ENCODE data around the gene TRIM27.
"Not testable (repeated sequence)": the region's sequence is repeated elsewhere in the genome, so short reads cannot be mapped to it uniquely, and the experiment has no call there.

The TRIM27 gene

DNA sequence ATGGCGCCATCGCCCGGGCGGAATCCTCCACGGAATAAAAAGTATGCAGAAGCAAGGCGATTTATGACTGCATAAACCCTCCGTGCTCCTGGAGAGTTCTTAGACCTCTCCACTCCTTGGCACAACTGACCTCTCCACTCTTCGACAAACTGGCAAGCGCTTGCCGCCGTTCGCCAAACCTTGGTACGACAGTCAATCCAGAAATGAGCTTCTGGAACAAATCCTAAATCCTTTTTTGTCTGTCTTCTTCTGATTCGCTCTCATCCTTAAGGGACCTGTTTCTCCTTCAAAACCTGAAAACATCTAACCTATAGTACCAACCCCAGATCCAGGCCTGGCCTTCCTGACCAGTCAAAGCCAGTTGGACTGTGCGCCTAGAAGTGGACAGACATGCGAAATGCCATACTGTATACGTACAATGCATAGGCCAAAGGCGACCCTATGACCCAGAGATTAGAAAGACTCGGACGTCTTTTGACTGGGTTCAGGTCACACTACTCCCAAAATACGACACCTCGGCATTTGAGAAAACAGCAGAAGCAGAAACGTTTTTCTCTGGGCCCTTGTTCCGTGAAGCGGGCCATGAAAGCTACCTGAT lies 59.4 kb downstream of the TRIM27 start:
- no peak for DNase-seq (ENCODE audit: low read depth)

DNA sequence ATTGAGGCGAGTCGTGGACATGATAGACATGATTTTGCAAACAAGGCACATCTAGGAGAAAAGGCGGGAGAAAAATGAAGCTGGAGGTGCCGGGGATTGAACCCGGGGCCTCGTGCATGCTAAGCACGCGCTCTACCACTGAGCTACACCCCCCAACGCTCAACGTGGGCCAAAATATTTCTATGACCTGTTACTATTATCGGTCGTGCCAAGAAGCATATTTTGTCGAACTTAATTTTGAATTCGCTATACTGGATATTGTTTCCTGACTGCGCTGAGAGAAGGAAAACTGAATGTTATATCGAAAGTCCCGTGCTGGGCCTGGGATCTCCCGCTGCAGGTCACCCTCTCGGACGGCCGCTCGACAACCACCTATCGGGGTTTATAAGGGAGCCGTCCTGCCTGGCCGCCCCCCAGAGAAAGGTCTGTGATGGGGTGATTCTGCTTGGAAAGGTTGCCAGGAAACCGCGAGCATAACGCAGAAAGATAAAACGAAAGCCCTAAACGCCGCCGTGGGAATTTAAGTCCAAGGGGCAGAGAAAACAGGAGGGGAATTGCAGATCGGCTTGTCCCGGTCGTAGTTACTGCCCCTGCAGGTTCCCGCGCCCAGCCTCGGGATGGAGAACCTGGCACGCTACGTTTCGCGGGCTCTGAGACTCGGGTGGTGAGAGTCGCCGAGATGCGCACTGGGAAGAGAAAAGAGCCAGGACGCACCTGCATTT lies 60.0 kb downstream of the TRIM27 start:
- DNase-seq (ENCODE audit: low read depth): peak; percentile 85

DNA sequence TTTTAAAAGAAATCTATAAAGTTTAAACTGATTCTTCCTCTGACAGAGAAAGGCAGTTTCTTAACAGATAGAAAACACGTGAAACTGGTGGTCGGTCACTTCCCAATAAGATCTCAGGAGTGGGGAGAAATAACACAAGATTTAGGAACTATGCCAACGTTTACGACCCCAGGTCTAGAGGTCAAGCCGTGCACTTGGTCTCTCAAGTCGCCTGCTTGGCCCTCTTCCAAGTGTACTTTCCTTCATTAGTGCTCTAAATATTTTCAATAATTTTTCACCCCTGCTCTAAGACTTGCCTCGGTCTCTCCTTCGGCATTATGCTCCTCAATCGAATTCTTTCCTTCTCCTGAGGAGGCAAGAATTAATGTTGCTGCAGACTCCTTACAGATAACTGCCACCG lies 61.7 kb downstream of the TRIM27 start:
- no peak for DNase-seq (ENCODE audit: low read depth)

DNA sequence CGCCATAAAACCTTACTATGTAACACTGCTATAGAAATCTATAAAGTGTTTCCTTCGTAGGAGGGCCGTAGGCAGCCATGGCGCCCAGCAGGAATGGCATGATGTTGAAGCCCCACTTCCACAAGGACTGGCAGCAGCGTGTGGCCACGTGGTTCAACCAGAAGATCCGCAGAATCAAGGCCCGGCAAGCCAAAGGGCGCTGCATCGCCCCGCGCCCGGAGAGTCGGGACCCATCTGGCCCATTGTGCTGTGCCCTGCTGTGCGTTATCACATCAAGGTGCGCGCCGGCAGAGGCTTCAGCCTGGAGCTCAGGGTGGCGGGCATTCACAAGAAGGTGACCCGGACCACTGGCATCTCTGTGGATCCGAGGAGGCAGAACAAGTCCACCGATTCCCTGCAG lies 62.4 kb downstream of the TRIM27 start:
- DNase-seq (ENCODE audit: low read depth): no peak

DNA sequence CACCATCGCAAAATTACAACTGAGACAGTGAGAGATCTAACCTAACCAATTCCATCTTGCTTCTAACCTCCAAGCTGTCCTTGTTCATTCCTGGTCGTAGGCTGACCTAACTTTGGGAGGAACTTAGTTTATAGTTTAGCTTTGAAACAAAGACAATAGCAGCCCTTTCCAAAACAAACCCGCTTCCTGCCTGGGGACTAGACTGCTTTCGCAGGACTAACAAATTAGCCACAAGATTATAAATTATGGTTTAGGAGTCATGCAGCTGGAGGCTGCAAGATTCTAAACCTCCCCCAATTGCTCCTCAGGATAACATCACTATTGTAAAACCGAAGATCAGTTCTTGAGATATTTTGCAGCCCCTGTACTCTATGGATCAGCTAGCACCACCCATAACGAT lies 63.2 kb downstream of the TRIM27 start:
- no peak for DNase-seq (ENCODE audit: low read depth)

DNA sequence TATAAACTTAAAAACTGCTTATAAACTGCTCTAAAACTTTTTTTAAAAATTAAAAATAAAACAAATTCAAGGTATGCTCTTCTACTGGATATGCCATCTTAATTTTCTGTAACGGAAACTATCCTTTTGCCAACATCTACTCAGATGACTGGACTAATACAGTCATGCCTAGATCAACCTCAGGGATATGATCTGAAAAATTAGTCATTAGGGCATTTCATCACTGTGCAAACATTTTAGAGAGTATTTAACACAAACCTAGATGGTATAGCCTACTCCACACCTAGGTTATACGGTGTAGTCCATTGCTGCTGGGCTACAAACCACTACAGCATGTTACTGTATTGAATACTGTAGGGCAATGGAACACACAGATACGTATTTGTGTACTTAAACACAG lies 64.8 kb downstream of the TRIM27 start:
- DNase-seq (ENCODE audit: low read depth): no peak

DNA sequence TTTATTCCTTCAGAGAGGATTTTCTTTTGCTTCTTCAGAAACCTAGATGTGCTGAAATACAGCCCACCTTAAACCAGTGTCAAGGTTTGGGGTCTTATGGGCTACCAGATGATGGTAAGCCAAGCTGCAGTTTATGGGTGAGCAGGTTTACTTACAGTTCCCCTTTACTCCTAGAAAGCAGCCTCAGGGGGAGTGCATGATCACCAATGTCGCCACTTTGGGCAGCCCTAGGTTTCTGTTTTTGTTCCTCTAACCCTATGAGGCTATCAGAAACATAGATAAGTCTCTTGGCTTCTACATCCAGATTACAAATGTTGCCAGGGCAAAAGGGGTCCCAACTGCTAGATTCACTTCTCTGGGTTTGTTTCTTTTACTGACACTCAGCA lies 67.2 kb downstream of the TRIM27 start:
- DNase-seq (ENCODE audit: low read depth): no peak

DNA sequence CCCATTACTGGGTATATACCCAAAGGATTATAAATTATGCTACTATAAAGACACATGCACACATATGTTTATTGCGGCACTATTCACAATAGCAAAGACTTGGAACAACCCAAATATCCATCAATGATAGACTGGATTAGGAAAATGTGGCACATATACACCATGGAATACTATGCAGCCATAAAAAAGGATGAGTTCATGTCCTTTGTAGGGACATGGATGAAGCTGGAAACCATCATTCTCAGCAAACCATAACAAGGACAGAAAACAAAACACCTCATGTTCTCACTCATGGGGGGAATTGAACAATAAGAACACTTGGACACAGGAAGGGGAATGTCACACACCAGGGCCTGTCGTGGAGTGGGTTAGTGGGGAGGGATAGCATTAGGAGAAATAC lies 69.4 kb downstream of the TRIM27 start:
- DNase-seq (ENCODE audit: low read depth): not testable (repeated sequence)

Data from activated T-cell treated with anti-CD3 and anti-CD28 coated beads for 24 hours (primary cell).